VCaP (cell line): Measurements from ENCODE around the gene HBA1.
A peak's percentile ranks its signal among the peaks of the same experiment; 100 is the strongest.

Experiments used
- H3K27ac ChIP-seq: fragments of 450-650 bp; 2 replicates; pipeline ENCODE4 v1.5.1; 2017
- TF ChIP-seq, protein P1 (sequence below): fragments of 450-650 bp; conservative IDR thresholded peaks from 2 replicates; pipeline ENCODE4 v1.5.1; 2017; ENCODE audit warnings: mild to moderate bottlenecking, moderate library complexity

HBA1 gene

GRCh38 chr16:179211-180092 lies 3.0 kb downstream of the HBA1 start:
- peak overlapping the region; percentile 79; the same call in 1 of the 2 replicates for H3K27ac ChIP-seq
- TF ChIP-seq, protein P1, sequence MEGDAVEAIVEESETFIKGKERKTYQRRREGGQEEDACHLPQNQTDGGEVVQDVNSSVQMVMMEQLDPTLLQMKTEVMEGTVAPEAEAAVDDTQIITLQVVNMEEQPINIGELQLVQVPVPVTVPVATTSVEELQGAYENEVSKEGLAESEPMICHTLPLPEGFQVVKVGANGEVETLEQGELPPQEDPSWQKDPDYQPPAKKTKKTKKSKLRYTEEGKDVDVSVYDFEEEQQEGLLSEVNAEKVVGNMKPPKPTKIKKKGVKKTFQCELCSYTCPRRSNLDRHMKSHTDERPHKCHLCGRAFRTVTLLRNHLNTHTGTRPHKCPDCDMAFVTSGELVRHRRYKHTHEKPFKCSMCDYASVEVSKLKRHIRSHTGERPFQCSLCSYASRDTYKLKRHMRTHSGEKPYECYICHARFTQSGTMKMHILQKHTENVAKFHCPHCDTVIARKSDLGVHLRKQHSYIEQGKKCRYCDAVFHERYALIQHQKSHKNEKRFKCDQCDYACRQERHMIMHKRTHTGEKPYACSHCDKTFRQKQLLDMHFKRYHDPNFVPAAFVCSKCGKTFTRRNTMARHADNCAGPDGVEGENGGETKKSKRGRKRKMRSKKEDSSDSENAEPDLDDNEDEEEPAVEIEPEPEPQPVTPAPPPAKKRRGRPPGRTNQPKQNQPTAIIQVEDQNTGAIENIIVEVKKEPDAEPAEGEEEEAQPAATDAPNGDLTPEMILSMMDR: no peak

GRCh38 chr16:180101-180675 lies 3.7 kb downstream of the HBA1 start, which contains the start of gene HBQ1:
HBQ1 (plus strand) TSS chr16:180459; CDS start chr16:180487, 28 bp downstream.
- TF ChIP-seq, protein P1: peak; percentile 84
- H3K27ac ChIP-seq: peak within 1 kb of the TSS; percentile 79

DNA sequence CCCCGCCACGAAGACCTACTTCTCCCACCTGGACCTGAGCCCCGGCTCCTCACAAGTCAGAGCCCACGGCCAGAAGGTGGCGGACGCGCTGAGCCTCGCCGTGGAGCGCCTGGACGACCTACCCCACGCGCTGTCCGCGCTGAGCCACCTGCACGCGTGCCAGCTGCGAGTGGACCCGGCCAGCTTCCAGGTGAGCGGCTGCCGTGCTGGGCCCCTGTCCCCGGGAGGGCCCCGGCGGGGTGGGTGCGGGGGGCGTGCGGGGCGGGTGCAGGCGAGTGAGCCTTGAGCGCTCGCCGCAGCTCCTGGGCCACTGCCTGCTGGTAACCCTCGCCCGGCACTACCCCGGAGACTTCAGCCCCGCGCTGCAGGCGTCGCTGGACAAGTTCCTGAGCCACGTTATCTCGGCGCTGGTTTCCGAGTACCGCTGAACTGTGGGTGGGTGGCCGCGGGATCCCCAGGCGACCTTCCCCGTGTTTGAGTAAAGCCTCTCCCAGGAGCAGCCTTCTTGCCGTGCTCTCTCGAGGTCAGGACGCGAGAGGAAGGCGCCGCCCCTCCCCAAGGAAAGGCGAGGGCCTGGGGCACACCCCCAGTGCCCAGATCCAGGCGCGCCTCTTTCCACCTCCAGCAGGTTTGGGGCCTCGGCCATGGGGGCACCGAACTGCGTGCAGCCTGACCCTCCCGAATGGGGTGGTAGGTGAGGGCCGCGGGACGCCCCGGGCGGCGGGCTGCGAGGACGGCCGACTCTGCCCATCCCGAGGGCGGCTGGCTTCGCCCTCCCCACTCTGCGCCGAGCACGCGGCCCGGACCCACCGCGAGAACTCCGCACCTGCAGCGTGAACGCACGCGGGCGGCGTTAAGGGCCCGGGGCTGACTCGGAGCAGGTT lies 4.4 kb downstream of the HBA1 start:
- TF ChIP-seq, protein P1: no peak
- peak overlapping the region; percentile 79 for H3K27ac ChIP-seq

GRCh38 chr16:181565-182021 lies 5.1 kb downstream of the HBA1 start:
- TF ChIP-seq, protein P1: peak; percentile 90

DNA sequence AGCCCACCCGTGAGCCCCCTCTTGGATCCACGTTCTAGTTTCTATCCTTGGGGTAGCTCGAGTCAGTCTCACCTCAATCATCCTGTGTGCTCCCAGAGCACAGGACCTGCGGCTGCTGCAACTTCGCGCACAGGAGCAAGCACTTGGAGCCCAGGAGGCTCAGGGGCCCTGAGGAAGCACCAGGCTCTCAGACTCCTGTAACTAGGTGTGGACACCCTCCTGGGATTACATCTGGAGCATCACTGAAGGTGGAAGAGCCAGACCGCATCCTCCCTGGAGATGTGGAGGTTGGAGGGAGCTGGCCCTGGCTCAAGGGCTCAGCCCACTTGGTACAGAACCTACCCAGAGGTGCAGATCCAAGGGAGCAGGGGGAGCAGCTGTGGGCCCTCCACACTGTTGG lies 6.5 kb downstream of the HBA1 start:
- H3K27ac ChIP-seq: no peak overlapping the region
- TF ChIP-seq, protein P1: no peak

More at GRCh38 chr16:181565-182021, 5.1 kb downstream of the HBA1 start:
- H3K27ac ChIP-seq: peak overlapping the region; percentile 79

DNA sequence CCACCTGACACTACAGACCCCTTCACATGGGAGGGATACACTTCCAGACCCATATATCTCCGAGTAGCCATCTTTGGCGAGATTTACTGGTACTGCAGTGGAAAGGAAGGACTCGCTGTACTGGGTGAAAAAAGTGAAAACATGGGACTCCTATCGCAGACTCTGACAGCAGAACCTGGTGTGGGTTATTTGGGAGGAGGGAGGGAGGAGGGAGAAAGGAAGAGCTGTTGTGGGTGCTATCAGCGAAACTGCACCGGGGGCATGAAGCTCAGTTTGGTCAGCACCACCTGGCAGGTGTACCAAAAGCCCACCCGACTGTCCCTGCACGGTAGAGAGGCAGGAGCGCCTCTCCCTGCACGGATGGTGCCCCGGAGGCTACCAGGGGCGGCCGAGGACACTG lies 8.7 kb downstream of the HBA1 start:
- TF ChIP-seq, protein P1: no peak
- H3K27ac ChIP-seq: no peak overlapping the region

DNA sequence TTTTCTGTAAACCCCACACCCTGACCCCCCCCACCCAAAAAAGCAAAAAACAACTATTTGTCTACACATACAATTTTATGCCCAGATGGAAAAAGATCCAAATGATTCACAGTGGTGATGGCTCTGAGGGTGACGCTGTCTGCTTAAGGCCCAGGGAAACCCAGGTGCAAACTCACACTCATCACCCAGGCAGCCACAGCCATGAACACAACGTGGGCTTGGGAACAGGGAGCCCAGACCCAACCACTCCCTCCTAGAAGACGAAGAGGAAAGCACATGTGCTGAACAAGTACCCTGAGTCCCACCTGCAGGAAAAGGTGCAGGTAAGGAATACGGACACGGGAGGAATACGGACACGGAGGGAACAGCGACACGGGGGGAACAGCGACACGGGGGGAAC lies 9.2 kb downstream of the HBA1 start:
- H3K27ac ChIP-seq: no peak overlapping the region
- TF ChIP-seq, protein P1: no peak
